Natural killer cell treated with Interleukin-12 subunit alpha and Interleukin-12 subunit beta and Interleukin-15 and Interleukin-18, amount 100 ng/mL, for 72 hours (primary cell): ENCODE results near the gene CUTC. TPM values are rescaled to one million over a fixed set of nuclear protein-coding genes. Genes with fewer than 3 reads are reported as not detected.
"Not testable (repeated sequence)": the region's sequence is repeated elsewhere in the genome, so short reads cannot be mapped to it uniquely, and the experiment has no call there.

ENCODE experiments used
- ATAC-seq, 2 donors: fragments of 150-1000 bp; cut with Tn5 transposase in 1 of 2; sonication (Bioruptor Pico), chemical (Tn5 transposase) in 1 of 2; 2 replicates each; pipeline ENCODE4 v1.10.0; 2021
- DNase-seq: peaks from one replicate; pipeline ENCODE4 v3.0.0; 2022; ENCODE audit warnings: low spot score
- H3K27ac Mint-ChIP-seq, 2 donors: 1 replicate in 1 of 2; 2 replicates in 1 of 2; pipeline ENCODE4 v1.8.0; 2022; ENCODE audit warnings: mixed read lengths in 2 of 2, mild to moderate bottlenecking in 1 of 2, moderate library complexity in 1 of 2
- H3K27me3 Mint-ChIP-seq, 2 donors: 1 replicate in 1 of 2; 2 replicates in 1 of 2; pipeline ENCODE4 v1.8.0; 2022; ENCODE audit warnings: mixed read lengths in 2 of 2
- H3K36me3 Mint-ChIP-seq: one replicate; pipeline ENCODE4 v1.8.0; 2022; ENCODE audit warnings: mixed read lengths
- H3K4me1 Mint-ChIP-seq, 2 donors: 1 replicate in 1 of 2; 2 replicates in 1 of 2; pipeline ENCODE4 v1.8.0; 2022; ENCODE audit warnings: low read depth in 2 of 2, mixed read lengths in 2 of 2, mild to moderate bottlenecking in 1 of 2
- H3K4me3 Mint-ChIP-seq: one replicate; pipeline ENCODE4 v1.8.0; 2022; ENCODE audit warnings: mixed read lengths
- H3K9me3 Mint-ChIP-seq: 2 replicates; pipeline ENCODE4 v1.8.0; 2022; ENCODE audit warnings: mixed read lengths
- total RNA-seq, 2 donors: library from RNA; stranded (reverse); gene quantifications; one replicate each; pipeline ENCODE4 v1.2.3, GENCODE V29; 2022

CUTC gene
- total RNA-seq, 2 donors from 2014 or later, result 25.0 to 29.5 TPM

GRCh38 chr10:99730026-99730425 lies 2.0 kb upstream of the CUTC start:
- peaks cover 13 to 21% of the 10 kb centered on the region in 2 donors for H3K4me1 Mint-ChIP-seq

DNA sequence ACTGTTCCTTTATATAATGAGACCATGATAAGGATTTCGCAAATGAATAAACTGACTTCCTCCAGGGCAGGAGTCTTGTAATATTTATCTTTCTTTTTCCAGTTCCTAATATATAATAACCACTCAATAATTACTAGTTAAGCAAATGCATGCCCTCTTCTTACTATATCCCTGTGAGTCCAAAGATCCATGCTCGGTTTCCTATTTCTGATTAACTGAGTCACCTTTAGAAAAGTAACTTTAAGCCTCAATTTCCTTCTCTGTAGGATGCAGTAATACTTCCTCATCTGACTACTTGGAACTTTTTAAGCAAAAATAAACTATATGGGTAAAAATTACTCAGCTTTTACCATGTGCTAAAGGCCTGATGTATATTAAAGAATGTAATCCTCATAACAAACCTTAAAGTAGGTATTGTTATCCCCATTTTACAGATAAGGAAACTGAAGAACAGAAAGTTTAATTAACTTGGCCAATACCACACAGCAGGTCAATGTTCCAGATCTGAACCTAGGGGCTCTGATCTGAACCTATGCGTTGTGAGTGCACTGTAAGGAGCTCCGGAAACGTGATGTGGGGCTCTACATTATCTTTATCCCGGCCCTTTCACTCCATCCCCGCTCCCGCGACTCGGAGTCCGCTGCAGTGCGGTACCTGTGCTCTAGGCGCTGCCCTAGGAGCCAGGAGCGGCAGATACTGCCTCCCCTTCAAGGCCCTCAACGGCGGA lies 565 bp upstream of the CUTC start:
- peaks cover 13 to 23% of the 10 kb centered on the region in 2 donors for H3K4me1 Mint-ChIP-seq

More at GRCh38 chr10:99730026-99730425, 2.0 kb upstream of the CUTC start:
- ATAC-seq (no peak), DNase-seq (no peak)
- H3K36me3 Mint-ChIP-seq, result peaks cover 24% of the 10 kb centered on the region
- no peak overlapping the region for H3K27ac Mint-ChIP-seq
- no peak overlapping the region for H3K4me3 Mint-ChIP-seq
- no peaks in the 10 kb centered on the region for H3K27me3 Mint-ChIP-seq
- no peaks in the 10 kb centered on the region for H3K9me3 Mint-ChIP-seq

GRCh38 chr10:99733366-99733765 lies 1.3 kb downstream of the CUTC start:
- Mint-ChIP-seq H3K27ac (no peak overlapping the region), H3K36me3 (peaks cover 12% of the 10 kb centered on the region), H3K27me3 (no peaks in the 10 kb centered on the region), H3K4me1 (peaks cover 20 to 23% of the 10 kb centered on the region in 2 donors), H3K9me3 (no peaks in the 10 kb centered on the region), H3K4me3 (peak overlapping the region; percentile 74)
- DNase-seq, result no peak
- no peak for ATAC-seq

More for the DNA sequence above, 565 bp upstream of the CUTC start:
- ATAC-seq, result no peak
- DNase-seq, result no peak
- peaks cover 12% of the 10 kb centered on the region for H3K36me3 Mint-ChIP-seq
- peak overlapping the region; percentile 99 for H3K4me3 Mint-ChIP-seq
- peak overlapping the region; percentile 97 to 100 for H3K27ac Mint-ChIP-seq
- no peaks in the 10 kb centered on the region for H3K27me3 Mint-ChIP-seq
- H3K9me3 Mint-ChIP-seq, result no peaks in the 10 kb centered on the region

DNA sequence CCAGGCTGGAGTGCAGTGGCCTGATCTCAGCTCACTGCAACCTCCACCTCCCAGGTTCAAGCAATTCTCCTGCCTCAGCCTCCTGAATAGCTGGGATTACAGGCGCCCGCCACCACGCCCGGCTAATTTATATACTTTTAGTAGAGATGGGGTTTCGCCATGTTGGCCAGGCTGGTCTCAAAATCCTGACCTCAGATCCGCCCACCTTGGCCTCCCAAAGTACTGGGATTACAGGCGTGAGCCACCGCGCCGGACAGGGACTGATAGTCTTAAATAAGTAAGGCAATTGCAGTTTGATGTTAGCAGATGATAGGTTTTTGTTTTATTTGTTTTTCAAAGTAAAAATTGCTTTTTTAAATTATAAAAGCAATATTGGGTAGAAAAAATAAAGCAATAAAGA lies 2.1 kb downstream of the CUTC start:
- not testable (repeated sequence) for H3K27ac Mint-ChIP-seq, H3K9me3 Mint-ChIP-seq, ATAC-seq, DNase-seq, H3K27me3 Mint-ChIP-seq, H3K4me3 Mint-ChIP-seq
- peaks cover 20 to 23% of the 10 kb centered on the region in 2 donors for H3K4me1 Mint-ChIP-seq
- peaks cover 12% of the 10 kb centered on the region for H3K36me3 Mint-ChIP-seq

GRCh38 chr10:99740260-99740659 lies 8.2 kb downstream of the CUTC start:
- H3K9me3 Mint-ChIP-seq, result peaks cover 7% of the 10 kb centered on the region

GRCh38 chr10:99740933-99741559 lies 9.0 kb downstream of the CUTC start:
- peaks cover 7% of the 10 kb centered on the region for H3K9me3 Mint-ChIP-seq
- no peak for DNase-seq
- no peaks in the 10 kb centered on the region for H3K27me3 Mint-ChIP-seq
- no peak overlapping the region for H3K4me3 Mint-ChIP-seq
- no peak for ATAC-seq
- H3K4me1 Mint-ChIP-seq, result peaks cover 9 to 24% of the 10 kb centered on the region in 2 donors
- H3K27ac Mint-ChIP-seq, result no peak overlapping the region
- peaks cover 63% of the 10 kb centered on the region for H3K36me3 Mint-ChIP-seq

More at GRCh38 chr10:99740260-99740659, 8.2 kb downstream of the CUTC start:
- peaks cover 9 to 24% of the 10 kb centered on the region in 2 donors for H3K4me1 Mint-ChIP-seq
- H3K27ac Mint-ChIP-seq, result no peak overlapping the region
- no peak overlapping the region for H3K4me3 Mint-ChIP-seq
- H3K27me3 Mint-ChIP-seq, result no peaks in the 10 kb centered on the region
- DNase-seq, result no peak
- no peak for ATAC-seq
- H3K36me3 Mint-ChIP-seq, result peaks cover 63% of the 10 kb centered on the region

- DNase-seq (no peak), ATAC-seq (no peak)
- no peak overlapping the region for H3K27ac Mint-ChIP-seq
- H3K4me1 Mint-ChIP-seq, result peaks cover 9 to 21% of the 10 kb centered on the region in 2 donors
- peaks cover 7% of the 10 kb centered on the region for H3K9me3 Mint-ChIP-seq
- peaks cover 59% of the 10 kb centered on the region for H3K36me3 Mint-ChIP-seq
- no peaks in the 10 kb centered on the region for H3K27me3 Mint-ChIP-seq
- no peak overlapping the region for H3K4me3 Mint-ChIP-seq
Observed at GRCh38 chr10:99742254-99742653, 10.2 kb downstream of the CUTC start.

- DNase-seq (no peak), ATAC-seq (no peak)
- Mint-ChIP-seq H3K27me3 (no peaks in the 10 kb centered on the region), H3K4me1 (peaks cover 9 to 17% of the 10 kb centered on the region in 2 donors), H3K36me3 (peaks cover 55% of the 10 kb centered on the region), H3K9me3 (peaks cover 7% of the 10 kb centered on the region), H3K27ac (no peak overlapping the region), H3K4me3 (no peak overlapping the region)
Observed at GRCh38 chr10:99742701-99743100, 10.7 kb downstream of the CUTC start.

GRCh38 chr10:99743841-99744240 lies 11.8 kb downstream of the CUTC start:
- DNase-seq, result no peak
- ATAC-seq, result no peak
- Mint-ChIP-seq H3K9me3 (peaks cover 7% of the 10 kb centered on the region), H3K36me3 (peaks cover 54% of the 10 kb centered on the region), H3K4me1 (peaks cover 14 to 16% of the 10 kb centered on the region in 2 donors), H3K27me3 (no peaks in the 10 kb centered on the region), H3K27ac (no peak overlapping the region), H3K4me3 (no peak overlapping the region)

DNA sequence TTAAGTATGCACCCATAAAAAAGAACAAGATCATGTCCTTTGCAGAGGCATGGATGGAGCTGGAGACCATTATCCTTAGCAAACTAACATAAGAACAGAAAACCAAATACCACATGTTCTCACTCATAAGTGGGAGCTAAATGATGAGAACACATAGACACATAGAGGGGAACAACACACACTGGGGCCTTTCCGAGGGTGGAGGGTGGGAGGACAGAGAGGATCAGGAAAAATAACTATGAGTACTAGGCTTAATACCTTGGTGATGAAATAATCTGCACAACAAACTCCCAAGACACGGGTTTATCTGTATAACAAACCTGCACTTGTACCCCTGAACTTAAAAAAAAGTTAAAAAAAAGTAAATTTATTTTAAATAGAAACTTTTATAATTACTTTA lies 14.1 kb downstream of the CUTC start:
- Mint-ChIP-seq H3K36me3 (peaks cover 30% of the 10 kb centered on the region), H3K4me1 (peaks cover 16 to 18% of the 10 kb centered on the region in 2 donors)
- not testable (repeated sequence) for H3K4me3 Mint-ChIP-seq, H3K27ac Mint-ChIP-seq, H3K27me3 Mint-ChIP-seq, ATAC-seq, H3K9me3 Mint-ChIP-seq, DNase-seq

GRCh38 chr10:99748823-99749451 lies 16.9 kb downstream of the CUTC start:
- ATAC-seq (no peak), DNase-seq (no peak)
- Mint-ChIP-seq H3K27me3 (no peaks in the 10 kb centered on the region), H3K9me3 (no peaks in the 10 kb centered on the region), H3K4me3 (no peak overlapping the region), H3K36me3 (peaks cover 5% of the 10 kb centered on the region), H3K27ac (no peak overlapping the region), H3K4me1 (peaks cover 0 to 9% of the 10 kb centered on the region in 2 donors)

GRCh38 chr10:99750641-99751040 lies 18.6 kb downstream of the CUTC start:
- no peaks in the 10 kb centered on the region for H3K36me3 Mint-ChIP-seq
- H3K4me3 Mint-ChIP-seq, result no peak overlapping the region
- ATAC-seq (no peak), DNase-seq (no peak)
- H3K27ac Mint-ChIP-seq, result no peak overlapping the region
- H3K9me3 Mint-ChIP-seq, result no peaks in the 10 kb centered on the region
- peaks cover 0 to 9% of the 10 kb centered on the region in 2 donors for H3K4me1 Mint-ChIP-seq
- no peaks in the 10 kb centered on the region for H3K27me3 Mint-ChIP-seq

DNA sequence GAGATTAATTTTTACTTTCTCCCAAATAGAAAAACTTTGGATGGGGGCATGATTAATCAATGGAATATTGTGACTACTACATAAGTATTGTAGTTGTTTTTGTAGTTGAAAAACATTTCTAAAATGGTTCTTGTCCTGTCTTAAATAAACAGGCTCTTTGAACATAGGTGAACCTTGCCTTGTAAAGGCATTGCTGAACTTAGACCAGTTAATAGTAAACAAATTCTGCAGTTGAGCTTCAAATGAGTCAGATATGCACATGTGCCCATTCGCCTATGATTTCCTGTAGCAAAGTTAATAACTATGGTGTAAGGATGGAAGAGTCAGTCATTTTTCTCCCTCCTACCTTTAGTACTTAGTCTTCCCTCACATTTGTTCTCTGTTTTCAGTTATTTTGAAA lies 22.6 kb downstream of the CUTC start:
- Mint-ChIP-seq H3K27ac (no peak overlapping the region), H3K4me1 (peaks cover 0 to 1% of the 10 kb centered on the region in 2 donors), H3K36me3 (peaks cover 27% of the 10 kb centered on the region), H3K9me3 (no peaks in the 10 kb centered on the region), H3K4me3 (no peak overlapping the region), H3K27me3 (no peaks in the 10 kb centered on the region)
- no peak for ATAC-seq
- DNase-seq, result no peak

DNA sequence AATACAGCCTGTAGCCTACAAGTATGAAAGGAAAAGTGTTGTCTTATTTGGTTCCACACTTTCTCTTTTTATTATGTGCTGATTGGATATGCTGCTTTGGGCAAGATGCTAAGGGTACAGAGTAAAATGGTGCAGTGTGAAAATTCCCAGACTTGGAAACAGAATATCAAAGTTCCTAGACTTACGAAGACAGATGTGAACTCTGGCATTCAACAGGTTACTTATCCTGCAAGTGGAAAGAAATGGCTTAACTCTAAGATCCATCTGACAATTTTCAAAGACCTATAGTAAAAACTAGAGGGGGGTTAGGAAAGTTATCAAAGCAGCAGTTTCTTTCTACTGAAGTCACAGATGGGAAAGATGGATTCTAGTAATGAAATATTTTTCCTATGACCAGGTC lies 24.1 kb downstream of the CUTC start:
- Mint-ChIP-seq H3K36me3 (peaks cover 33% of the 10 kb centered on the region), H3K4me3 (no peak overlapping the region), H3K9me3 (no peaks in the 10 kb centered on the region), H3K27me3 (no peaks in the 10 kb centered on the region), H3K27ac (no peak overlapping the region), H3K4me1 (no peaks in the 10 kb centered on the region)
- ATAC-seq (no peak), DNase-seq (no peak)
